NB4 (cell line): ENCODE results near the gene INTS3.

Source experiments
- DNase-seq: peaks from one replicate; pipeline ENCODE4 v3.0.0; 2010; ENCODE audit warnings: low read depth
- H3K4me3 ChIP-seq: one replicate; pipeline ENCODE4 v1.5.1; 2011; ENCODE audit warnings: mild to moderate bottlenecking, low read depth, low read length, moderate library complexity
- MAX ChIP-seq: IDR thresholded peaks from 2 replicates; pipeline ENCODE4 v1.6.1; 2011; ENCODE audit warnings: low read depth, low read length
- MYC ChIP-seq: IDR thresholded peaks from 2 replicates; pipeline ENCODE4 v1.6.1; 2011; ENCODE audit warnings: low read depth, low read length
- POLR2A ChIP-seq: IDR thresholded peaks from 2 replicates; pipeline ENCODE4 v1.6.1; 2011; ENCODE audit warnings: mild to moderate bottlenecking; ENCODE audit not compliant: insufficient read length; ENCODE audit errors: extremely low read depth
- TF ChIP-seq, protein P1 (sequence below): IDR thresholded peaks from one replicate; pipeline ENCODE4 v1.5.1; 2012; ENCODE audit warnings: low read depth, low read length

Gene INTS3

GRCh38 chr1:153800516-153800915, 72.7 kb downstream of the INTS3 start:
- H3K4me3 ChIP-seq: no peak overlapping the region
- no peak for DNase-seq
- TF ChIP-seq, protein P1, sequence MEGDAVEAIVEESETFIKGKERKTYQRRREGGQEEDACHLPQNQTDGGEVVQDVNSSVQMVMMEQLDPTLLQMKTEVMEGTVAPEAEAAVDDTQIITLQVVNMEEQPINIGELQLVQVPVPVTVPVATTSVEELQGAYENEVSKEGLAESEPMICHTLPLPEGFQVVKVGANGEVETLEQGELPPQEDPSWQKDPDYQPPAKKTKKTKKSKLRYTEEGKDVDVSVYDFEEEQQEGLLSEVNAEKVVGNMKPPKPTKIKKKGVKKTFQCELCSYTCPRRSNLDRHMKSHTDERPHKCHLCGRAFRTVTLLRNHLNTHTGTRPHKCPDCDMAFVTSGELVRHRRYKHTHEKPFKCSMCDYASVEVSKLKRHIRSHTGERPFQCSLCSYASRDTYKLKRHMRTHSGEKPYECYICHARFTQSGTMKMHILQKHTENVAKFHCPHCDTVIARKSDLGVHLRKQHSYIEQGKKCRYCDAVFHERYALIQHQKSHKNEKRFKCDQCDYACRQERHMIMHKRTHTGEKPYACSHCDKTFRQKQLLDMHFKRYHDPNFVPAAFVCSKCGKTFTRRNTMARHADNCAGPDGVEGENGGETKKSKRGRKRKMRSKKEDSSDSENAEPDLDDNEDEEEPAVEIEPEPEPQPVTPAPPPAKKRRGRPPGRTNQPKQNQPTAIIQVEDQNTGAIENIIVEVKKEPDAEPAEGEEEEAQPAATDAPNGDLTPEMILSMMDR: no peak
- TF ChIP-seq MAX (no peak), POLR2A (no peak), MYC (no peak)

DNA sequence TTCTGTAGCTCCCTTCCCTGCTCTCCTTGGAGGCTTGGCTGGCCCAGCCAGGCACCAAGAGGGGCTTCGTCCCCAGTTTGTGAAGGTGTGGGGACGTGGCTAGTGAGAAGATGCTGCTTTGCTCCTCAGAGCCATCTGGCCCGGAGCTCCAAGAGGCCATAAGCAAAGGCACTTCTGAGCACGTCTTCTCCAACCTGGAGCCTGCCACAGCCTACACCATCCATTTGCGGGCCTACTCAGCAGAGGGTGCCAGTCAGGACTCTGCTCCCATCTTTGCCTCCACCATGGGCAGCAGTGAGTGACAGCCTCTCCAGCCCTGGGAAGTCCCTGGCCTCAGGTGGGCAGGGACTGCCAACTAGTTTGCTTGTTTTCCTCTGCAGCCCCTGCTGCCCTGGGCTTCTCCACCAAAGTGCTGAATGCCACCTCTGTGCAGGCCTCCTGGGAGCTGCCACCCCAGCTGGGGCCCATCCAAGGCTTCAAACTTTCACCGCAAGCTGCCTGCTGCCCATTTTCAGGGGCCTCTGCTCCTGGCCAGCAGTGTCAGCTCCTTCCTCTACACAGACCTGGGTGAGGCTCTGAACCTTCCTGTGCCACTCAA, 73.3 kb downstream of the INTS3 start:
- H3K4me3 ChIP-seq: no peak overlapping the region
- TF ChIP-seq, protein P1: no peak
- TF ChIP-seq MYC (no peak), POLR2A (no peak), MAX (no peak)
- DNase-seq: no peak

DNA sequence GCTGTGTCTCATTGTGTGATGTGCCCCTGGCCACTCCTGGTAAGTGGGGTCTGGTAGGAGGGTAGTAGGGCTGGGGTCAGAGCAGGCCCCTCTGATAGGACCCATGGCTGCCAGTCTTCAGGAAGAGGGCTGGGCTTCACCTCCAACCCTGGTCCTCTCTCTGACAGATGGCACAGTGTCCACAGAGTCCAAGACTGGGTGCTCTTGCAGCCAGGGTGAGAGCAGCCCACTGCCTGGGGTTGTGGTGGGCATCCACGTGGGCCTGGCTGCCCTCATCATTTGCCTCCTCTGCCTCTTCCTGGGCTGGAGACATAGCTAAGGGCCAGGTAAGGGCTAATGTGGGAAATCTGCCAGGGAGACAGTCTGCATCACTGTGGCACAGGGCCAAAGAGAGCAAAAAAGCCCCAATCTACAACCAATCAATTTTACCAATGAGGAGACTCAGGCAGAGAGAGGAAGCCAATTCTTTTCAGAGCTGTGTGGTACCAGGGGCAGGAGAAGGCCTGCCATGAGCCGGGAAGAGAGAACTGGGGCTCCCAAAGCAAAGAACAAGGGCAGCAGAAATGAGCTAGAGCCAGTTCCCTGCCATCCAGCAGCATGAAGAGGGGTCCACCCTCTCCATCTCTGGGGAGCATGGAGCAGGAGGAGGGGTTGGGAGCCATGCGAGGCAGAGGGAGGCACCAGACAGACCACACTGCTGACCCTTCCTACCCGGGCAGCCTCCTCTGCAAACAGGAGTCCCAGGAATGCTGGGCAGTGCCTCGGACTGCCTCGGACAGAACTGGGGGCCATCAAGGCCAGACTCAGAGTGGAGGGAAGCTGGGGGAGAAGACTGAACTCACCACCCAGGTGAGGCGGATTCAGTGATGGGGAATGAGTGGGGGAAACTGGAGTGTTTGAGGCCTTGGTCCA, 74.2 kb downstream of the INTS3 start:
- H3K4me3 ChIP-seq: no peak overlapping the region
- TF ChIP-seq MAX: no peak
- TF ChIP-seq, protein P1: no peak
- TF ChIP-seq MYC: no peak
- TF ChIP-seq POLR2A: no peak
- DNase-seq: no peak

GRCh38 chr1:153803470-153804056, 75.7 kb downstream of the INTS3 start:
- no peak for DNase-seq
- no peak overlapping the region for H3K4me3 ChIP-seq
- TF ChIP-seq MAX: no peak
- no peak for TF ChIP-seq MYC
- no peak for TF ChIP-seq POLR2A
- TF ChIP-seq, protein P1: no peak

DNA sequence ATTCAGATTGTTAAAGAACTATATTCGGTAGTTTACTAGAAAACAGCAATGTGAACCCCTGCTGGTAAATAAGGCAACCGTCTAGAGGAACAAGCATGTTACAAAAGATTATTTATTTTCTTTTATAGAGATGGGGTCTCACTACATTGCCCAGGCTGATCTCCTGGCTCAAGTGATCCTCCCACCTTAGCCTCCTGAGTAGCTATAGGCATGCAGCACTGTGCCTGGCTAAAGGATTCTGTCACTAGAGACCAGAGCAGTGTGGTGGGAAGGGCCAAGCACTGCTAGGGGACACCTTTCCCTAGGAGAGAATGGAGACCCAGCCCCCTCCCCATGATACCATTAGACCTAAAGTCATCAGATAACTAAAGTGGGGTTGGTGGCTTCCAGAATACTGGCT, 76.3 kb downstream of the INTS3 start:
- H3K4me3 ChIP-seq: no peak overlapping the region
- no peak for TF ChIP-seq POLR2A
- TF ChIP-seq, protein P1: no peak
- no peak for TF ChIP-seq MAX
- TF ChIP-seq MYC: no peak
- DNase-seq: no peak
